Esophagus squamous epithelium (tissue), 5 donors: Measurements from ENCODE around the gene MYO9A. TPM values are rescaled to one million over a fixed set of nuclear protein-coding genes. Genes with fewer than 3 reads are reported as not detected.

Experiments used
- DNase-seq: peaks from one replicate; lab custom pipeline; 2025; lab: John Stamatoyannopoulos, UW
- H3K27ac ChIP-seq, 4 donors: fragments of 200-600 bp; sonication (generic); one replicate each; pipeline ENCODE4 v1.5.1; 2016 to 2019; ENCODE audit warnings: mild to moderate bottlenecking in 1 of 4
- H3K27me3 ChIP-seq, 4 donors: fragments of 200-600 bp; sonication (generic); 1 replicate in 3 of 4; 2 replicates in 1 of 4; pipeline versions ENCODE4 v1.5.1 to v1.6.0; 2017 to 2021; ENCODE audit warnings: antibody characterized with exemption in 1 of 4
- H3K36me3 ChIP-seq, 3 donors: fragments of 200-600 bp; sonication (generic); one replicate each; pipeline ENCODE4 v1.5.1; 2016 to 2019
- H3K4me1 ChIP-seq, 3 donors: fragments of 200-600 bp; sonication (generic); one replicate each; pipeline ENCODE4 v1.5.1; 2017 to 2019
- H3K4me3 ChIP-seq, 4 donors: fragments of 200-600 bp; sonication (generic); 1 replicate in 3 of 4; 2 replicates in 1 of 4; pipeline ENCODE4 v1.5.1; 2016 to 2019; ENCODE audit warnings: mild to moderate bottlenecking in 2 of 4, moderate library complexity in 1 of 4
- H3K9me3 ChIP-seq, 3 donors: fragments of 200-600 bp; sonication (generic); one replicate each; pipeline ENCODE4 v1.5.1; 2016 to 2019
- CTCF ChIP-seq, 6 experiments: fragments of 450-650 bp in 4 of 6; fragments of 200-600 bp in 2 of 6; sonication (generic) in 2 of 6; IDR thresholded peaks; one replicate each; pipeline ENCODE4 v1.5.1; 2016 to 2019; ENCODE audit warnings: antibody characterized with exemption in 6 of 6, mild to moderate bottlenecking in 4 of 6, moderate library complexity in 4 of 6
- POLR2A ChIP-seq, 4 donors: fragments of 450-650 bp; IDR thresholded peaks; one replicate each; pipeline ENCODE4 v1.6.1; 2017; ENCODE audit warnings: antibody characterized with exemption in 4 of 4, mild to moderate bottlenecking in 4 of 4, moderate library complexity in 3 of 4
- WGBS, 2 donors: methylation state at CpG; one replicate each; pipeline ENCODE4 v1.1.5; 2018; 5-methylcytosine and 5-hydroxymethylcytosine counted together
- intact Hi-C: fragments of 100-400 bp; cut with DNase I; formaldehyde crosslinking; loops from one replicate; pipeline ENCODE4 v1.15.0; 2022
- total RNA-seq, 4 donors: library from RNA; depleted of rRNA; stranded (reverse); fragments of >200 nt; gene quantifications; one replicate each; pipeline ENCODE4 v1.1.0, GENCODE V29; 2016
- donor health status: DM: yes; HTN: yes; CAD: no.

MYO9A gene
- total RNA-seq, 4 donors from 2014 or later, result 18.2 to 62.0 (median 35.0) TPM

- H3K27me3 ChIP-seq, result no peaks in the 10 kb centered on the region
- intact Hi-C loops, result no loop called here
- no peaks in the 10 kb centered on the region for H3K9me3 ChIP-seq
- 85 to 90% methylated on average over 1 of the region's 1 CpG for WGBS, 2 donors
- DNase-seq, result no peak
- H3K4me3 ChIP-seq, result no peak overlapping the region
- TF ChIP-seq CTCF (IDR thresholded peaks at IDR 0.05) (no peak), POLR2A (IDR thresholded peaks at IDR 0.05) (no peak)
- no peak overlapping the region for H3K27ac ChIP-seq
- peaks cover 0 to 76% (median 10%) of the 10 kb centered on the region in 3 donors for H3K36me3 ChIP-seq
- H3K4me1 ChIP-seq, result peaks cover 0 to 5% (median 0%) of the 10 kb centered on the region in 3 donors
These were observed 264.4 kb downstream of the MYO9A start for GRCh38 chr15:71853543-71853942.

GRCh38 chr15:71844916-71845315, 273.0 kb downstream of the MYO9A start:
- WGBS, 2 donors, result 81 to 90% methylated on average over 2 of the region's 2 CpGs
- no peak for TF ChIP-seq POLR2A (IDR thresholded peaks at IDR 0.05)
- TF ChIP-seq CTCF (IDR thresholded peaks at IDR 0.05), result no peak
- no peaks in the 10 kb centered on the region for H3K9me3 ChIP-seq
- intact Hi-C loops, result no loop called here
- H3K4me1 ChIP-seq, result no peaks in the 10 kb centered on the region
- no peak for DNase-seq
- H3K27me3 ChIP-seq, result no peaks in the 10 kb centered on the region
- no peak overlapping the region for H3K27ac ChIP-seq
- peaks cover 0 to 98% (median 5%) of the 10 kb centered on the region in 3 donors for H3K36me3 ChIP-seq
- H3K4me3 ChIP-seq, result no peak overlapping the region

- H3K9me3 ChIP-seq, result no peaks in the 10 kb centered on the region
- H3K36me3 ChIP-seq, result peaks cover 0 to 68% (median 0%) of the 10 kb centered on the region in 3 donors
- no peak overlapping the region for H3K4me3 ChIP-seq
- TF ChIP-seq CTCF (IDR thresholded peaks at IDR 0.05) (no peak), POLR2A (IDR thresholded peaks at IDR 0.05) (no peak)
- intact Hi-C loops, result no loop called here
- 84 to 94% methylated on average over 3 of the region's 3 CpGs for WGBS, 2 donors
- no peaks in the 10 kb centered on the region for H3K4me1 ChIP-seq
- no peaks in the 10 kb centered on the region for H3K27me3 ChIP-seq
- DNase-seq, result no peak
- no peak overlapping the region for H3K27ac ChIP-seq
These were observed 276.4 kb downstream of the MYO9A start for GRCh38 chr15:71841563-71841962.

- intact Hi-C loops, result no loop called here
- no peak for DNase-seq
- peaks cover 6 to 57% (median 15%) of the 10 kb centered on the region in 3 donors for H3K36me3 ChIP-seq
- no peak for TF ChIP-seq POLR2A (IDR thresholded peaks at IDR 0.05)
- no peak for TF ChIP-seq CTCF (IDR thresholded peaks at IDR 0.05)
- no peak overlapping the region for H3K4me3 ChIP-seq
- no peaks in the 10 kb centered on the region for H3K27me3 ChIP-seq
- no peaks in the 10 kb centered on the region for H3K4me1 ChIP-seq
- H3K27ac ChIP-seq, result no peak overlapping the region
- 82 to 88% methylated on average over 2 of the region's 2 CpGs for WGBS, 2 donors
- no peaks in the 10 kb centered on the region for H3K9me3 ChIP-seq
These were observed 287.0 kb downstream of the MYO9A start for GRCh38 chr15:71830981-71831380.

GRCh38 chr15:71826196-71826595, 291.8 kb downstream of the MYO9A start:
- Histone ChIP-seq H3K4me3 (no peak overlapping the region), H3K27me3 (no peaks in the 10 kb centered on the region), H3K4me1 (no peaks in the 10 kb centered on the region), H3K27ac (no peak overlapping the region), H3K36me3 (peaks cover 6 to 94% (median 18%) of the 10 kb centered on the region in 3 donors), H3K9me3 (peaks cover 0 to 21% (median 12%) of the 10 kb centered on the region in 3 donors)
- no peak for DNase-seq
- WGBS, 2 donors, result 73 to 89% methylated on average over 4 to 5 of the region's 5 CpGs
- intact Hi-C loops, result no loop called here
- TF ChIP-seq POLR2A (IDR thresholded peaks at IDR 0.05) (no peak), CTCF (IDR thresholded peaks at IDR 0.05) (no peak)
